ENCODE data around the gene NECAB3. TPM values are rescaled to one million over a fixed set of nuclear protein-coding genes. Genes with fewer than 3 reads are reported as not detected.

NECAB3 gene
- total and polyA plus RNA-seq, 2 of the 13 experiments (the other 11 are each of a cell fraction or from before 2014, with no cell fraction given), result 61.5 to 65.5 TPM

DNA sequence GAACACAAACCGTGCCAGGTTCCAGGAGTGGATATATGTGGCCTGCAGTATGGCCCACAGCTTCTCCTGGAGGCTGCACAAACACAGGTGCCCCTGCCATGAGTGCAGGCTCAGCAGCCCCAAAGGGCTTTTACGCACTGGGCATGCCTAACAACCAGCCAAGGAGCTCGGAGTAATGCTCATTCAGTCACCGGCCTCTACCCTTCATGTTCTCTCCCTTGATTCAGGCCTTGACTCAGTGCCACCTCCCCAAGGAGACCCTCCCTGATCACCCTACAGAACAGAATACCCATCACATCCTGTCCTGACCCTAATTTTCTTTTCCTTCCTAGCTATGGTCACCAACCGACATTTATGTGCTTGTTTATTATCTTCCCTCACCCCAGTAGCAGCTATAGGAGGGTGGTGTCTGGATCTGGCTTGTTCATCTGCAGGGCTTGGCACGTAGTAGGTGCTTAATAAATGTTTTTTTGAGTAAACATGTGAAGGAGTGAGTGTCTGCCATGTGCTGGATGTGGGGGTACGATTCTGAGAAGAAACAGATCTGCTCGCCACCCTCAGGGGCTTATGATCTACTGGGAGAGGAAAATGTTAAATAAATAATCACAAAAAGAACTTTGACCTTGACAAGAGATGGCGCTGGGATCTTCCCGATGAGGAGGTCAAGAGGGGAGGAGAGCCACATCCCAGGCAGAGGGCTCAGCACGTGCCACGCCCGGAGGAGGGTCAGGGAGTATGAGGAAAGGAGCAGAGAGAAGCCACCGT lies 36.6 kb upstream of the NECAB3 start:
- no peak overlapping the region for H3K27ac ChIP-seq (ENCODE audit: extremely low read length, insufficient read depth, low read length)
- intact Hi-C loops (cut with micrococcal nuclease; ENCODE audit: unreplicated experiment) (no loop called here), in situ Hi-C loops (cut with HindIII; ENCODE audit: extremely low pct_ligation_motif_present, low pct_unique_long_range_greater_than_20kb) (no loop called here)
- H3K9me3 ChIP-seq (ENCODE audit: low read length), result no peaks in the 10 kb centered on the region
- FAIRE-seq (no peak), DNase-seq (ENCODE audit: low spot score) (peak; percentile 51), ATAC-seq (peak; percentile 44)
- CTCF ChIA-PET (ENCODE audit: low intra/inter-chr PET ratio, low total read pairs), result no interaction called here
- BruUV-seq (replicated peaks), result no TSS peak
- peaks cover 79% of the 10 kb centered on the region for H3K4me1 ChIP-seq (ENCODE audit: insufficient read depth, low read length)
- H4K20me1 ChIP-seq (ENCODE audit: insufficient read depth, low read length), result no peaks in the 10 kb centered on the region
- 7% methylated on average over 14 of the region's 14 CpGs for WGBS (ENCODE audit: low lambda C conversion rate)
- peak overlapping the region; percentile 43 for H3K4me2 ChIP-seq (ENCODE audit: low read depth, low read length)
- H2AFZ ChIP-seq (ENCODE audit: low read length), result no peak overlapping the region
- H3K9ac ChIP-seq (ENCODE audit: insufficient read depth, low read depth, low read length), result no peak overlapping the region
- H3K4me3 ChIP-seq (replicated peaks in 1 of 3; ENCODE audit: insufficient read depth in 1 of 3, low read depth in 2 of 3, low read length in 3 of 3), result peak overlapping the region in 1 of 3 experiments; percentile 14; a peak in 1 of 6 replicates
- H3K27me3 ChIP-seq (ENCODE audit: control insufficient read depth in 1 of 2, insufficient read depth in 2 of 2, low read length in 2 of 2), result peaks cover 2 to 4% of the 10 kb centered on the region in 2 experiments; a peak in 2 of 5 replicates
- no peaks in the 10 kb centered on the region for H3K79me2 ChIP-seq (ENCODE audit: insufficient read depth, low read length)
- no peaks in the 10 kb centered on the region for H3K36me3 ChIP-seq (replicated peaks in 1 of 2; ENCODE audit: control insufficient read depth in 1 of 2, insufficient read depth in 2 of 2, low read length in 2 of 2)
- POLR2A ChIA-PET, result no interaction called here
- TF ChIP-seq TBX2 (CRISPR knock-in tag; IDR thresholded peaks at IDR 0.05; ENCODE audit: borderline replicate concordance) (peak; percentile 66; the same call in 1 of the 2 replicates), SNRNP70 (IDR thresholded peaks at IDR 0.05; ENCODE audit: low read depth, low read length) (no peak), FOXC1 (CRISPR knock-in tag; IDR thresholded peaks at IDR 0.05; ENCODE audit: borderline replicate concordance) (peak; percentile 26; the same call in 1 of the 2 replicates), RARA (CRISPR knock-in tag; IDR thresholded peaks at IDR 0.05) (peak; percentile 77), PHF21A (CRISPR knock-in tag; IDR thresholded peaks at IDR 0.05) (peak; percentile 21; the same call in 1 of the 2 replicates), GATAD2A (CRISPR knock-in tag; IDR thresholded peaks at IDR 0.05) (peak; percentile 85; the same call in 1 of the 2 replicates), CHD4 (IDR thresholded peaks at IDR 0.05; ENCODE audit: borderline replicate concordance, low read length) (0 out of 2 replicates have a peak, but pooled peaks have one; percentile 17), FOXO1 (CRISPR knock-in tag; IDR thresholded peaks at IDR 0.05) (0 out of 2 replicates have a peak, but pooled peaks have one; percentile 18), RFXANK (CRISPR knock-in tag; IDR thresholded peaks at IDR 0.05) (no peak)
- TF ChIP-seq, protein P1, sequence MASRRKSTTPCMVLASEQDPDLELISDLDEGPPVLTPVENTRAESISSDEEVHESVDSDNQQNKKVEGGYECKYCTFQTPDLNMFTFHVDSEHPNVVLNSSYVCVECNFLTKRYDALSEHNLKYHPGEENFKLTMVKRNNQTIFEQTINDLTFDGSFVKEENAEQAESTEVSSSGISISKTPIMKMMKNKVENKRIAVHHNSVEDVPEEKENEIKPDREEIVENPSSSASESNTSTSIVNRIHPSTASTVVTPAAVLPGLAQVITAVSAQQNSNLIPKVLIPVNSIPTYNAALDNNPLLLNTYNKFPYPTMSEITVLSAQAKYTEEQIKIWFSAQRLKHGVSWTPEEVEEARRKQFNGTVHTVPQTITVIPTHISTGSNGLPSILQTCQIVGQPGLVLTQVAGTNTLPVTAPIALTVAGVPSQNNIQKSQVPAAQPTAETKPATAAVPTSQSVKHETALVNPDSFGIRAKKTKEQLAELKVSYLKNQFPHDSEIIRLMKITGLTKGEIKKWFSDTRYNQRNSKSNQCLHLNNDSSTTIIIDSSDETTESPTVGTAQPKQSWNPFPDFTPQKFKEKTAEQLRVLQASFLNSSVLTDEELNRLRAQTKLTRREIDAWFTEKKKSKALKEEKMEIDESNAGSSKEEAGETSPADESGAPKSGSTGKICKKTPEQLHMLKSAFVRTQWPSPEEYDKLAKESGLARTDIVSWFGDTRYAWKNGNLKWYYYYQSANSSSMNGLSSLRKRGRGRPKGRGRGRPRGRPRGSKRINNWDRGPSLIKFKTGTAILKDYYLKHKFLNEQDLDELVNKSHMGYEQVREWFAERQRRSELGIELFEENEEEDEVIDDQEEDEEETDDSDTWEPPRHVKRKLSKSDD (CRISPR knock-in tag; IDR thresholded peaks at IDR 0.05; ENCODE audit: low read depth), result no peak
- TF ChIP-seq, protein P2, sequence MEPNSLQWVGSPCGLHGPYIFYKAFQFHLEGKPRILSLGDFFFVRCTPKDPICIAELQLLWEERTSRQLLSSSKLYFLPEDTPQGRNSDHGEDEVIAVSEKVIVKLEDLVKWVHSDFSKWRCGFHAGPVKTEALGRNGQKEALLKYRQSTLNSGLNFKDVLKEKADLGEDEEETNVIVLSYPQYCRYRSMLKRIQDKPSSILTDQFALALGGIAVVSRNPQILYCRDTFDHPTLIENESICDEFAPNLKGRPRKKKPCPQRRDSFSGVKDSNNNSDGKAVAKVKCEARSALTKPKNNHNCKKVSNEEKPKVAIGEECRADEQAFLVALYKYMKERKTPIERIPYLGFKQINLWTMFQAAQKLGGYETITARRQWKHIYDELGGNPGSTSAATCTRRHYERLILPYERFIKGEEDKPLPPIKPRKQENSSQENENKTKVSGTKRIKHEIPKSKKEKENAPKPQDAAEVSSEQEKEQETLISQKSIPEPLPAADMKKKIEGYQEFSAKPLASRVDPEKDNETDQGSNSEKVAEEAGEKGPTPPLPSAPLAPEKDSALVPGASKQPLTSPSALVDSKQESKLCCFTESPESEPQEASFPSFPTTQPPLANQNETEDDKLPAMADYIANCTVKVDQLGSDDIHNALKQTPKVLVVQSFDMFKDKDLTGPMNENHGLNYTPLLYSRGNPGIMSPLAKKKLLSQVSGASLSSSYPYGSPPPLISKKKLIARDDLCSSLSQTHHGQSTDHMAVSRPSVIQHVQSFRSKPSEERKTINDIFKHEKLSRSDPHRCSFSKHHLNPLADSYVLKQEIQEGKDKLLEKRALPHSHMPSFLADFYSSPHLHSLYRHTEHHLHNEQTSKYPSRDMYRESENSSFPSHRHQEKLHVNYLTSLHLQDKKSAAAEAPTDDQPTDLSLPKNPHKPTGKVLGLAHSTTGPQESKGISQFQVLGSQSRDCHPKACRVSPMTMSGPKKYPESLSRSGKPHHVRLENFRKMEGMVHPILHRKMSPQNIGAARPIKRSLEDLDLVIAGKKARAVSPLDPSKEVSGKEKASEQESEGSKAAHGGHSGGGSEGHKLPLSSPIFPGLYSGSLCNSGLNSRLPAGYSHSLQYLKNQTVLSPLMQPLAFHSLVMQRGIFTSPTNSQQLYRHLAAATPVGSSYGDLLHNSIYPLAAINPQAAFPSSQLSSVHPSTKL (CRISPR knock-in tag; IDR thresholded peaks at IDR 0.05), result peak; percentile 86
- TF ChIP-seq, protein P3, sequence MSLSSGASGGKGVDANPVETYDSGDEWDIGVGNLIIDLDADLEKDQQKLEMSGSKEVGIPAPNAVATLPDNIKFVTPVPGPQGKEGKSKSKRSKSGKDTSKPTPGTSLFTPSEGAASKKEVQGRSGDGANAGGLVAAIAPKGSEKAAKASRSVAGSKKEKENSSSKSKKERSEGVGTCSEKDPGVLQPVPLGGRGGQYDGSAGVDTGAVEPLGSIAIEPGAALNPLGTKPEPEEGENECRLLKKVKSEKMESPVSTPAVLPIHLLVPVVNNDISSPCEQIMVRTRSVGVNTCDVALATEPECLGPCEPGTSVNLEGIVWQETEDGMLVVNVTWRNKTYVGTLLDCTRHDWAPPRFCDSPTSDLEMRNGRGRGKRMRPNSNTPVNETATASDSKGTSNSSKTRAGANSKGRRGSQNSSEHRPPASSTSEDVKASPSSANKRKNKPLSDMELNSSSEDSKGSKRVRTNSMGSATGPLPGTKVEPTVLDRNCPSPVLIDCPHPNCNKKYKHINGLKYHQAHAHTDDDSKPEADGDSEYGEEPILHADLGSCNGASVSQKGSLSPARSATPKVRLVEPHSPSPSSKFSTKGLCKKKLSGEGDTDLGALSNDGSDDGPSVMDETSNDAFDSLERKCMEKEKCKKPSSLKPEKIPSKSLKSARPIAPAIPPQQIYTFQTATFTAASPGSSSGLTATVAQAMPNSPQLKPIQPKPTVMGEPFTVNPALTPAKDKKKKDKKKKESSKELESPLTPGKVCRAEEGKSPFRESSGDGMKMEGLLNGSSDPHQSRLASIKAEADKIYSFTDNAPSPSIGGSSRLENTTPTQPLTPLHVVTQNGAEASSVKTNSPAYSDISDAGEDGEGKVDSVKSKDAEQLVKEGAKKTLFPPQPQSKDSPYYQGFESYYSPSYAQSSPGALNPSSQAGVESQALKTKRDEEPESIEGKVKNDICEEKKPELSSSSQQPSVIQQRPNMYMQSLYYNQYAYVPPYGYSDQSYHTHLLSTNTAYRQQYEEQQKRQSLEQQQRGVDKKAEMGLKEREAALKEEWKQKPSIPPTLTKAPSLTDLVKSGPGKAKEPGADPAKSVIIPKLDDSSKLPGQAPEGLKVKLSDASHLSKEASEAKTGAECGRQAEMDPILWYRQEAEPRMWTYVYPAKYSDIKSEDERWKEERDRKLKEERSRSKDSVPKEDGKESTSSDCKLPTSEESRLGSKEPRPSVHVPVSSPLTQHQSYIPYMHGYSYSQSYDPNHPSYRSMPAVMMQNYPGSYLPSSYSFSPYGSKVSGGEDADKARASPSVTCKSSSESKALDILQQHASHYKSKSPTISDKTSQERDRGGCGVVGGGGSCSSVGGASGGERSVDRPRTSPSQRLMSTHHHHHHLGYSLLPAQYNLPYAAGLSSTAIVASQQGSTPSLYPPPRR (CRISPR knock-in tag; IDR thresholded peaks at IDR 0.05; ENCODE audit: borderline replicate concordance), result no peak
